22Rv1 (cell line): ENCODE measurements around the gene TMEM244.

Experiments
- H3K27ac ChIP-seq: fragments of 450-650 bp; 2 replicates; pipeline ENCODE4 v1.5.1; 2017
- CTCF ChIP-seq: fragments of 450-650 bp; IDR thresholded peaks from 2 replicates; pipeline ENCODE4 v1.5.1; 2017; ENCODE audit warnings: mild to moderate bottlenecking
- ZFX ChIP-seq: fragments of 450-650 bp; IDR thresholded peaks from 2 replicates; pipeline ENCODE4 v1.6.1; 2017; ENCODE audit warnings: antibody characterized with exemption, borderline replicate concordance

Gene TMEM244, protein sequence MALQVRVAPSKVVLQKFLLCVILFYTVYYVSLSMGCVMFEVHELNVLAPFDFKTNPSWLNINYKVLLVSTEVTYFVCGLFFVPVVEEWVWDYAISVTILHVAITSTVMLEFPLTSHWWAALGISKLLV

DNA sequence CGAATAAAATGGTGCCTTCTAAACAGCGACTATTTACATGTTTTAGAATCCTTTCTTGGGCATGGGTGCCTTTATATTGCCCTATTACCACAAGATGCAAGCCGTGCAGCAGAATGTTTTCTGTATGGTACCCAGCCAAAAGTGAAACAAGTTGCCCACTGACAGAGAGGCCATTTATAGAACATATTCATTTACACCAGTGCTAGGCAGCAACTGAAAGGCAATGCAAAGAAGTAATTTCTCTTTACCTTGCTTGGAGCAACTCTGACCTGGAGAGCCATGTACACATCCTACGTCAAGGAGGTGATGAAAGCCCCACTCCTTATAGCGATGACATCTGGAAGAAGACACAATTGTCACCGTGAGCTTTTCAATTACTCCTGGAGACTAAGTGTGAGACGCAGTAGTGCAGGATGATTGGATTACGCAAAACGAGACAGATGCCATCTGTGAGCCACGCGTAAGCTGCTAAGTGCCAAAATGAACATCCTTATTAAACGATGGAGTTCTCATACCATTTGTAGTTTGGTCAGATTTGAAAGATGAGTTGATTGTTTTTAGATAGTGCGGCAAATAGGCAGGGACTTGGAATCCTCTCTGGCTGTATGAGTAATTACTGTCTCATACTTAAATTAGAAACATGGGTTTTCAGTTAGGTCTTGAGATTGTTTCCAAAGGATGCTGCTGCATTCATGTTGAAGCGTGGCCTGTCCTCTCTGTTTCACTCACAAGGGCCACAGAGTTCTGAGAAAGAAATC lies at the start of gene TMEM244:
Gene TMEM244, minus strand, starts transcription at position 408 of the 758 bp plus-strand sequence. Its CDS starts 127 bp downstream, at position 281.
- no peak within 1 kb of the TSS for H3K27ac ChIP-seq
- TF ChIP-seq CTCF, result no peak
- no peak for TF ChIP-seq ZFX

- no peak overlapping the region for H3K27ac ChIP-seq
- TF ChIP-seq ZFX (no peak), CTCF (no peak)
Observed at GRCh38 chr6:129908858-129909257, 47.7 kb upstream of the TMEM244 start.

DNA sequence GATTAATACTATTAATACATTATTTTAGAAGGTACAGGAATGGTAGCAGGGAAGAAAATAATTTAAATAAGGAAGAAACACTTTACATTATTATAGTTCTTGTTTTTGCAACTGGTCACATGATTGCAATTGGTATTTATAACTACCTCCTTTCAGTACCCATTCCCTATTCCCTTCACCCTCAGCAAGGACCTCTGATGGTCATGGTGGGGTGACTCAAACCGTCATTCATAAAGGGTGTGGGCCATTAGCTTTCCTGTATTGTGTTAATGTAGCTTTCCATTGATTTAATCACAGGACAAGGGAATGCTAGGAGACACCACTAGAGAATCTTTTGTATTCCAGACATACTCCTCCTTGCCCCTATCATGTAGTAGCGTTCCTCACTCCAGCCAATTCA lies 47.2 kb upstream of the TMEM244 start:
- no peak for TF ChIP-seq ZFX
- TF ChIP-seq CTCF, result no peak
- H3K27ac ChIP-seq, result no peak overlapping the region

DNA sequence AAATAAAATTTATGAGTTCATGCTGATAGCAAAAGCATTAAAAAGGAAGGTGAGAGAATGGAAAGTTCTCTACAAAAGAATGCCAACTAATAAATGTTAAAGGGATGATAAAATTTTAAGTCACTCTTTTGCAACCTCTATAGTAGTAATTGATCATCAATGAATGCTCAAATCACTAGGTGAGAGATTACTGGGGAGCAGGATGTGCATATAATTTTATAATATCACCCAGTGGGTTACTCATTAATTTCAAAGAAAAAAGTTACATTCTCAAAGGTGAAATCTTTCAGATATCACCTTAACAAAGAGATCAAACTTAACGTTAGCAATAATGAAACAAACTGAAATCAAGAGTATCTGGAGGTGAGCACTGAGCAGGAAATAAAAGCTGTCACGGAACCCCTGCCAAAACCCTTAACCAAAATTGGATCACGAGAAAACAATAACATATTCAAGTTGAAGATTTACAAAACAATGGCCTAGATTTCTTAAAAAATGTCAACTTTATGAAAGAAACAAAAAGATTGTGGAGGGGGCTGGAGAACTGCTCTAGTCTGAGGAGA lies 45.5 kb upstream of the TMEM244 start:
- TF ChIP-seq CTCF (no peak), ZFX (no peak)
- no peak overlapping the region for H3K27ac ChIP-seq

GRCh38 chr6:129903082-129903481 lies 42.0 kb upstream of the TMEM244 start:
- TF ChIP-seq ZFX (no peak), CTCF (no peak)
- H3K27ac ChIP-seq, result no peak overlapping the region

- no peak overlapping the region for H3K27ac ChIP-seq
- no peak for TF ChIP-seq ZFX
- TF ChIP-seq CTCF, result no peak
Observed at GRCh38 chr6:129902681-129903080, 41.6 kb upstream of the TMEM244 start.

DNA sequence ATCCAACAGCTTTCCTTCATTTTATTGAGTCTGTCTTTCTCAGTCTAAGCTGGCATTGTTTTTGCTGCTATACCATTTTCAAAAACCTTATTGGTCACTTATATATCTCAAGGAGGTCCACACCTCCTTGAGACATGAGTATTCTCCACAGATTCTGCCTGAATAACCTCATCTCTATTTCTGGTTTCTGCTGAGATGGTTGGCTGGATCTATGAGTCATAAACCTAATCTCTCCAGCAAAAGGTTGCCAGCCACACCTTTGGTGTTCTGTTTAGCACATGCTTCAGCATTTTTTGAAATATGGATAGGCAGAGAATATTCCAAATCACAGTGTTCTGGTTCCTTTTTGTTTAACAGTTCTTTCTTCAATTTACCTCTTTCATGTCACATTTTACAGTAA lies 40.8 kb upstream of the TMEM244 start:
- H3K27ac ChIP-seq, result no peak overlapping the region
- no peak for TF ChIP-seq CTCF
- TF ChIP-seq ZFX, result no peak
